ENCODE results near the gene DEDD2. TPM values are rescaled to one million over a fixed set of nuclear protein-coding genes. Genes with fewer than 3 reads are reported as not detected.

DEDD2 gene
- total and polyA plus RNA-seq, 11 donors, result 11.1 to 24.1 (median 17.2) TPM

- intact Hi-C loops (cut with DNase I), result loop anchor here in 1 of 10 donors (10.0 kb wide), 1 partner anchor 360 kb away; the partner anchor contains the start of gene CD79A
- Histone ChIP-seq H3K27ac (no peak overlapping the region), H3K4me3 (no peak overlapping the region), H3K4me1 (peaks cover 0 to 14% (median 0%) of the 10 kb centered on the region in 12 donors), H3K9me3 (no peaks in the 10 kb centered on the region), H3K36me3 (peaks cover 0 to 94% (median 85%) of the 10 kb centered on the region in 9 donors), H3K27me3 (no peaks in the 10 kb centered on the region)
- no peak for TF ChIP-seq POLR2A (IDR thresholded peaks at IDR 0.05)
- TF ChIP-seq CTCF (IDR thresholded peaks at IDR 0.05), result no peak
- DNase-seq, result no peak
- 90 to 96% (median 95%) methylated on average over 5 to 11 of the region's 11 CpGs for WGBS, 4 donors
- ATAC-seq, result no peak
These were observed 16.9 kb upstream of the DEDD2 start for GRCh38 chr19:42234364-42234763.

GRCh38 chr19:42233678-42234292 lies 16.3 kb upstream of the DEDD2 start:
- no peaks in the 10 kb centered on the region for H3K27me3 ChIP-seq
- H3K36me3 ChIP-seq, result peaks cover 0 to 95% (median 88%) of the 10 kb centered on the region in 9 donors
- TF ChIP-seq POLR2A (IDR thresholded peaks at IDR 0.05) (no peak), CTCF (IDR thresholded peaks at IDR 0.05) (no peak)

GRCh38 chr19:42233106-42233505 lies 15.6 kb upstream of the DEDD2 start:
- 76 to 79% (median 78%) methylated on average over 7 of the region's 7 CpGs for WGBS, 4 donors
- Histone ChIP-seq H3K27ac (no peak overlapping the region), H3K4me1 (peaks cover 0 to 11% (median 0%) of the 10 kb centered on the region in 12 donors), H3K4me3 (no peak overlapping the region), H3K9me3 (no peaks in the 10 kb centered on the region), H3K36me3 (peaks cover 0 to 95% (median 92%) of the 10 kb centered on the region in 9 donors), H3K27me3 (no peaks in the 10 kb centered on the region)
- TF ChIP-seq POLR2A (IDR thresholded peaks at IDR 0.05) (no peak), CTCF (IDR thresholded peaks at IDR 0.05) (no peak)
- ATAC-seq (peak in 1 of 4 donors; percentile 6), DNase-seq (no peak)
- intact Hi-C loops (cut with DNase I), result loop anchor here in 1 of 10 donors (10.0 kb wide), 1 partner anchor 358 kb away; the partner anchor contains the start of gene CD79A

More at GRCh38 chr19:42233678-42234292, 16.3 kb upstream of the DEDD2 start:
- WGBS, 4 donors, result 93 to 94% (median 93%) methylated on average over 6 of the region's 6 CpGs
- Histone ChIP-seq H3K9me3 (no peaks in the 10 kb centered on the region), H3K27ac (no peak overlapping the region), H3K4me3 (no peak overlapping the region), H3K4me1 (peaks cover 0 to 11% (median 0%) of the 10 kb centered on the region in 12 donors)
- ATAC-seq, result no peak
- intact Hi-C loops (cut with DNase I), result loop anchor here in 1 of 10 donors (10.0 kb wide), 1 partner anchor 359 kb away; the partner anchor contains the start of gene CD79A
- no peak for DNase-seq

- Histone ChIP-seq H3K4me3 (no peak overlapping the region), H3K9me3 (no peaks in the 10 kb centered on the region), H3K4me1 (peaks cover 0 to 11% (median 0%) of the 10 kb centered on the region in 12 donors), H3K27ac (no peak overlapping the region), H3K27me3 (no peaks in the 10 kb centered on the region), H3K36me3 (peaks cover 0 to 100% (median 93%) of the 10 kb centered on the region in 9 donors)
- no peak for ATAC-seq
- WGBS, 4 donors, result 93 to 95% (median 95%) methylated on average over 10 of the region's 10 CpGs
- no peak for TF ChIP-seq CTCF (IDR thresholded peaks at IDR 0.05)
- TF ChIP-seq POLR2A (IDR thresholded peaks at IDR 0.05), result no peak
- intact Hi-C loops (cut with DNase I), result loop anchor here in 1 of 10 donors (10.0 kb wide), 1 partner anchor 358 kb away; the partner anchor contains the start of gene CD79A
- no peak for DNase-seq
These were observed 15.0 kb upstream of the DEDD2 start for GRCh38 chr19:42232435-42232834.
